Kasumi-1 (cell line): ENCODE data around the gene APOBEC3C.
A peak's percentile ranks its signal among the peaks of the same experiment; 100 is the strongest.
"Not testable (repeated sequence)": the region's sequence is repeated elsewhere in the genome, so short reads cannot be mapped to it uniquely, and the experiment has no call there.

ENCODE experiments used
- DNase-seq, 2 experiments: peaks; one replicate each; lab custom pipeline; 2025; lab: John Stamatoyannopoulos, UW

The APOBEC3C gene

DNA sequence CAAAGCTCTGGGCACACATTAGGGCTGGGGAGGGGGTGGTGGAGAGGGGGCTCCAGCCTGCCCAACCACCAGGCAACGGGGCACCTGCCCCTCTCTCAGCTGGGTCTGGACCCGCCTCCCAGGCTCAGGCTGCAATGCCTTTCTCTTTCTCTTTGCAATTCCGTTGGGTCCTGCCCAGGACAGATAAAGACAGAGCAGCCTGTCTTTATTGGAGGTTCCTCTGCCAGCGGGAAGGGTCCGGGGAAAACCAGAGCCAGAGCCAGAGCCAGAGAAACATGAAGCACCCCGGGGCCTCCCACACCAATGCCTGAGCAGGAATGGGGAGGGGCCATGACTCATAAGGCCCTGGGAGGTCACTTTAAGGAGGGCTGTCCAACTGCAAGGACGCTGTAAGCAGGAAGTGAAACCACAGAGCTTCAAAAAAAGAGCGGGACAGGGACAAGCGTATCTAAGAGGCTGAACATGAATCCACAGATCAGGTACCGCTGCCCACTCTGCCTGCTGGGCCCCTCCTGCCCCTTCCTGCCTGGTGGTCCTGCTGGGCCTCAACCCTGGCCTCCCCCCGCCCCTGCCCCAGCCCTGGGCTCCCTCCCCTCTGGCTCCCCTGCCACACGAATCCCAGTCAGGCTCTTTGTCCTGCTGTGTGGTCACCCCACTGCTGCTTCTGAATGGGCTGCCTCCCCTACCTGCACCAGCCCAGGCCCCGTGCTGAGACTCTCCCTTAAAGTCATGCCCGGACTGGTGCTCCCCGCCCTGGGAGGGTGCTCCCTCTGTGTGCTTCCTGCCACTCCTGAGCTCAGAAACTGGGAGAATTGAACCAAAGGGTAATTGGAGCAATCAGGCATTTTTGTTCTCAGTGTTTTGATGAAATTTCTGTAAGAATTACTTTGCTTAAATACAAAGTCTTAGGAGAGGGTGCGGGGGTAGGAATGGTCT, 31.8 kb upstream of the APOBEC3C start, which contains the start of gene APOBEC3B:
APOBEC3B (plus strand) TSS at position 356 of the 936 bp plus-strand sequence; CDS start at position 463, 107 bp downstream.
- peak; percentile 22 to 25 for DNase-seq

DNA sequence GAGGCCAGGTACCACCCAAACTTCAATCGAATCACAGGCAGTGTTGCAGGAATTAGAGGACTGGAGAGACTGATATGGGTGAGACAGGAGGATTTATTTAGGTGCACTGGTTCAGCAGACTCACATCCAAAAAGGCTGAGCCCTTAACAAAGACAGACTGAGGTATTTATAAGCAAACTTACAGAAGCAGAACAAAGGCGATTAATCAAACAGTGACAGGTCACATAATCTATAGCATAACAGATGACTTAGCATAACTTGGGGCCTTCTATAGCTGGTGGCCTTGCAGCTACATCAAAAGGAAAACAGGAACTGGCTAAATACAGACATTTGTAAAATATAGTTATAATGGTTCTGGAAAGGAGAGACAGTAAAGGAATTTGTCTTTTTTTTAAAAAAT, 29.8 kb upstream of the APOBEC3C start:
- no peak for DNase-seq

DNA sequence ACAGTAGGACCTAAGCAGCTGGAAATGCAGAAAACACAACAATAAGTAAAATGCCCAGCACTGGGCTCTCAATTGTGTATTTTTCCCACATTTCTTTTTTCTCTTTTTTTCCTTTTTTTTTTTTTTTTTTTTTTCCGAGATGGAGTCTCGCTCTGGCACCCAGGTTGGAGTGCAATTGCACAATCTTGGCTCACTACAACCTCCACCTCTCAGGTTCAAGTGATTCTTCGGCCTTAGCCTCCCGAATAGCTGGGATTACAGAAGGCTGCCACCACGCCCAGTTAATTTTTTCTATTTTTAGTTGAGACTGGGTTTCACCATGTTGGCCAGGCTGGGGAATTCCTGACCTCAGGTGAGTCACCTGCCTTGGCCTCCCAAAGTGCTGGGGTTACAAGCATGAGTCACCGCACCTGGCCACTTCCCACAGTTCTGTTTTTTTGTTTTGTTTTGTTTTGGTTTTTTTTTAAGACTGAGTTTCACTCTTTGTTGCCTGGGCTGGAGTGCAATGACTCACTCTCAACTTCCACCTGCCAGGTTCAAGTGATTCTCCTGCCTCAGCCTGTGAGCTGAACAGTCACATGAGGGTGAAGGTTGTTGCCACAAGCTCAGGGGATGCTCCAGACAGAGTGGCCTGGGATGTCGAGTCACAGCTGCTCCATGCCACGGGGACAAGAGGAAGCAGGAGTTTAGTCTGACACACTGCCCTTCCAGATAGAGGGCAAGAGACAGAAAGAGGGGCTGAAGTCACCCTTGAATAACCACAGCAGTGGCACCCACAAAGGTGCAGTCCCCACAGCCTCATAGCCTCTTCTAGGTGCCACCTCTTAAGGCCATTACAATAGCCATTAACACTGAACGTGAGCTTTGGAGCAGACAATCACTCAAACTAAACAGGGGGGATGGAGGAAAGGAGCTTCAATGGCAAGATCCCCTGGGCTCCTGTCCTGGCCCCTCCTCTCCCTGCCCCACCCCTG, 29.0 kb upstream of the APOBEC3C start:
- not testable (repeated sequence) for DNase-seq

DNA sequence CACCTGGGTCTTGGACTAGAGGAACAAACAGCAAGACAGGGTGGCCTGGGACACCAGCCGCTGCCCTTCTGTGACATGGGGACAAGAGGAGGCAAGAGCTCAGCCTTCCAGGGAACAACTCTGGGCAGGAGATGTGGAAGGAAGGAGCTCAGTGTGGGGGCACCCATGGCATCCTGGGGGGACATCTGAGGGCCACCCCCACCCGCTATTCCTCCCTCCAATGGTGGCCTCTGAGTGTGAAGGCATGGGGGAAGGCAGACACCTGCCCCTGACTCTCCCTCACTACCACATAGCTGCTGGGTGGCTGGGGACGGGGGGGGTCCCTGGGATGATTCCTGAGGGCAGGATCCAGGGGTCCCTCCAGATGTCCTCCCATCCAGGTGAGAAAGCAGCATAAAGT, 27.4 kb upstream of the APOBEC3C start:
- DNase-seq = no peak

DNA sequence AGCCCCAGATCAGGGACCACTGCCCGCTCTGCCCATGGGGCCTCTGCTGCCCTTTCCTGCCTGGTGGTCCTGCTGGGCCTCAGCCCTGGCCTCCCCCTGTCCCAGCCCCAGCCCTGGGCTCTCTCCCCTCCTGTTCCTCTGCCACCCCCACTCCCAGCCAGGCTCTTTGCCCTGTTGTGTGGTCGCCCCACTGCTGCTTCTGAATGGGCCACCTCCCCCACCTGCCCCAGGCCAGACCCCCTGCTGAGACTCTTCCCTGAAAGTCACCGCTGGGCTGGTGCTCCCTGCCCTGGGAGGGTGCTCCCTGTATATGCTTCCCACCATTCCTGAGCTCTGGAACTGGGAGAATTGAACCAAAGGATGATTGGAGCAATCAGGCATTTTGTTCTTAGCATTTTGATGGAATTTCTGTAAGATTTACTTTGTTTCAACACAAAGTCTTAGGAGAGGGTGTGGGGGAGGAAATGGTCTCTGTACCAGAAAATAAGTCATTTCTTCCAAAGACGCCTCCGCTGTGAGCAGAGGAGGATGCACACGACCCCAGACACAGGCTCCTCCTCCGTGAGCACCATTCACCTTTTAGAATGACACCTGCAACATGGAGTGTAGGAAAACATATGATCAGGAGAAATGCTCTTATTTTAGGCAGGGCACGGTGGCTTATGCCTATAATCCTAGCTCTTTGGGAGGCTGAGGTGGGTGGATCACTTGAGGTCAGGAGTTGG, 26.7 kb upstream of the APOBEC3C start:
- DNase-seq = no peak

DNA sequence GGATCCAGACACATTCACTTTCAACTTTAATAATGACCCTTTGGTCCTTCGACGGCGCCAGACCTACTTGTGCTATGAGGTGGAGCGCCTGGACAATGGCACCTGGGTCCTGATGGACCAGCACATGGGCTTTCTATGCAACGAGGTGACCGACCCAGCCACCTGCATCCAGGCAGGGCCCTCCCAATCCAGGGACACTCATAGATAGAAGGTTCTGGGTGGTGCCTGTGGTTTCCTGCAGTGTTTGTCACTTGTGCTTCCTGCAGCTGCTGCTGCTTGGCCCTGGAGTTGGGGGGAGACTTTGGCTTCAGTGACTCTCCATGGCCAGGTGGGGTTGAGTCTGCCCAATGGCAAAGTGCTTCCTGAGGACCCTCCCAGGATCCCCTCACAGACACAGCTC, 24.6 kb upstream of the APOBEC3C start:
- no peak for DNase-seq

DNA sequence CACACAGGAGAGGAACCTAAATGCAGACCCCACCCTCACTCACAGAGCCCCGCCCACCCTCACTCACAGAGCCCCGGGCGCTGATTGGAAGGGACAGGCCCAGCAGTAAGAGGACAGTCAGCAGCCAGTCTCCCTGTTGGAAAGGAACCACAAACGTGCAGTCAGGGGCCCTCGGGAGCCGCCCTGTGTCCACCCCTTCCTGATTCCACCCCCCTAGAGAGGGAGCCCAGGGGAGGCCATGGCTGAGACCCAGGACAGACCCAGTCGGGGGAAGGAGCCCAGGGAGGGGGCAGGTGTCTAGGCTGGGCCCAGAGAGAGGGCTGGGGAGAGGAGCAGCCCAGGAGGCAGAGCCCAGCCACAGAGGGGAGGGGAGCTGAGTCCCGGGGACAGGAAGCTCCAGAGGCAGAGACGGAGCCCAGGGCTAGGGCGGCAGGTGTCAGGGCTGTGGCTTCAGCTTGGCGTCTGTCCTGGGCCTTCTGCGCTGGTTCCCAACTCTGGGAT, 21.1 kb upstream of the APOBEC3C start:
- DNase-seq = not testable (repeated sequence)

DNA sequence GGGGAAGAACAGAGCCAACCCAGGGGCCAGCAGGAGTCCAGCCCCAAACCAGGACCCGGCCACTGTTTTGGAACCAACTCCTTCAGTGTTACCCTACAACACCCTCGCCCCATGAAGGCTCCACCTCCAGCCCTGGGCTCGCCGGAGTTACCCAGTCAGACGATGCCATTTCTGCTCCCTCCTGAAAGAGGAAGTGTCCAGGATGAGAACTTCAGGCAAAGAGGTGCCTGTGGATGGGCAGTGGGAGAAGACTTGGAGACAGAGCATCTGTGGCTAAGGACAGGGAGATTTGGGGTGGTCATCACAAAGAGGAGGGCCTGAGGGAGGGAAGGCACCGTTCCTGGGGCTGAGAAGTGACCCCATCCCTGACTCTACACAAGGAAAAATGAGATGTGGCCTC, 18.0 kb upstream of the APOBEC3C start:
- no peak for DNase-seq

DNA sequence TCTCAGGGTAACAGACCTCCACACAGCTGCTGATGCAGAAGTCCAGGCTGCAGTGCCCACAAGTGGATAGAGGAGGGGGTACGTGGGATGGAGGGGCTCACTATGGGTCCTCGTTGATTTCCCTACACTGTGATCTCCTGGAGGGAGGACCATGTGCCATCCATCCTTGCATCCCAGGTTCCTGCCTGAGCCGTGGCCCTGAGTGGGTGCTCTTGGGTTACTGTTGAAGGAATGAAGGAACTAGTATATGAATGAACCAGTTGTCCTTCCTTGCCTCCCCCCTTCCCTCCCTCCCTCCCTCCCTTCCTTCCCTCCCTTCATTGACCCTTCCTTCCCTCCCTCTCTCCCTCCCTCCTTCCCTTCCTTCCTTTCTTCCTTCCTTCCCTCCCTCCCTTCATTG, 16.5 kb upstream of the APOBEC3C start:
- no peak for DNase-seq

DNA sequence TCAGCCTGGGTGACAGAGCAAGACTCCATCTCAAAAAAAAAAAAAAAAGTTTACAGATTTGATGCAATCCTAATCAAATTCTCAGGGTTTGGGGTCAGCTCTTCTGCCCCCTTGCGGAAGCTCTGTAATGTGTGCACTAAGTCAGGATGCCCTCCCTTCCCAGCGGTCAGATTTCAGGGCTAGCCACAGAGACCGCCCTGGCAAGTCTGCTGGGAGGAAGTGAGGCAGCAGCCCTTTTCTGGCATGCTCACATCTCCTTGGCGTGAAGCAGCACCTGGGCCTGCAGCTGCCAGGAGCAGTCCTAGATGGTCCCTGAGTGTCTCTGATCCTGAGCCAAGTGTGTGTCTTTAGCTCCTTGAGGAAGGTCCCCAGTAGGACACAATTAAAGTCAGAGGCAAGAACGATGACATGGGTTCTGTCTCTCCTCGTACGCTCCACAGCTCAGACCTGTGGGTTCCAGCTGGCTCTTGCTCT, 10.9 kb upstream of the APOBEC3C start:
- peak; percentile 79 to 83 for DNase-seq

DNA sequence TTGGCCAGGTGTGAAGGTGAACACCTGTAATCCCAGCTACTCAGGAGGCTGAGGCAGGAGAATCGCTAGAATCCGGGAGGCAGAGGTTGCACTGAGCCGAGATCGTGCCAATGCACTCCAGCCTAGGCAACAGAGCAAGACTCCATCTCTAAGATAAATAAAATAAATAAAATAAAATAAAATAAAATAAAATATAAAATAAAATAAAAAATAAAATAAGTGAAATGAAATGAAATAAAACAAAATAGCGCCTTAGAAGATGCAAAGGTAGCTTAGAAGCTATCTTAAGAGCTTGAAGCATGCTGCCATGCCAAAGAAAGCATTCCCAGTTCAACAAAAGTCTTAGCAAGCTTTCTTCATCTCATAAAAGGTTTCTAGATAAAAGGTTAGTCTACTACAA, 6.9 kb upstream of the APOBEC3C start:
- DNase-seq = no peak

DNA sequence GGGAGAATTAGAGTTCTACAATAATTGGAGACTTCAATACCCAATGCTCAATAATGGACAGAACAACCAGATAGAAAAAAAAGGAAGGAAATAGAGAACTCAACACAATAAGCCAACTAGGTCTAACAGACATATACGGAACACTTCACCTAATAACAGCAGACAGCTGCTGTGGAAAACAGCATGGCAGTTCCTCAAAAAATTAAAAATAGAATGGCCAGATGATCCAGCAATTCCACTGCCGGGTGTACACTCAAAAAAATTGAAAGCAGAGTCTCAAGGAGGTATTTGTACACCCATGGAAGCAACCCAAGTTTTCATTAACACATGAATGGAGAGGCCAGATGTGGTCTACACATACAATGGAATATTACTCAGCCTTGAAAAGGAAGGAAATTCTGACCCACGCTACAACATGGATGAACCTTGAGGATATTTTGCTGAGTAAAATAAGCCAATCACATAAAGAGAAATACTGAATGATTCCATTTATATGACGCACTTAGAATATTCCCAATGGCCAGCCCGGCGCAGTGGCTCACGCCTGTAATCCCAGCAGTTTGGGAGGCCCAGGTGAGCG, 5.7 kb upstream of the APOBEC3C start:
- DNase-seq = peak in 1 of 2 experiments; percentile 13

DNA sequence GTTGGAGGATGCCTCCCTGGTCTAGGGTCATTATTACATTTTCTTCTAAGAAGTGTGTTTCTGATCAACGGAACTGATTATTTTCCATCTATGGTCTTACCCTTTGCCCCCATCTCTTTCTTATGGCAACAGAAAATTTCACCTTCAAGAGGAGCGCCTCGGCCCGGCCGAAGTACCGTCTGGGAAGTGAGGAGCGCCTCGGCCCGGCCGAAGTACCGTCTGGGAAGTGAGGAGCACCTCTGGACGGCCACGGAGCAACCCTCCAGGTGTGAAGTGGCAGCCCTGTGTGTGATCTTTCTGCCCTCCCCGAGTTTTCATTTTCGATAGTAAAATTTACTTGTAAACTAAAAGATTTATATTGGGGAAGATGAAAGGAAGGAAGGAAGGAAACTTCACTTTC, 3.1 kb upstream of the APOBEC3C start:
- DNase-seq = no peak

DNA sequence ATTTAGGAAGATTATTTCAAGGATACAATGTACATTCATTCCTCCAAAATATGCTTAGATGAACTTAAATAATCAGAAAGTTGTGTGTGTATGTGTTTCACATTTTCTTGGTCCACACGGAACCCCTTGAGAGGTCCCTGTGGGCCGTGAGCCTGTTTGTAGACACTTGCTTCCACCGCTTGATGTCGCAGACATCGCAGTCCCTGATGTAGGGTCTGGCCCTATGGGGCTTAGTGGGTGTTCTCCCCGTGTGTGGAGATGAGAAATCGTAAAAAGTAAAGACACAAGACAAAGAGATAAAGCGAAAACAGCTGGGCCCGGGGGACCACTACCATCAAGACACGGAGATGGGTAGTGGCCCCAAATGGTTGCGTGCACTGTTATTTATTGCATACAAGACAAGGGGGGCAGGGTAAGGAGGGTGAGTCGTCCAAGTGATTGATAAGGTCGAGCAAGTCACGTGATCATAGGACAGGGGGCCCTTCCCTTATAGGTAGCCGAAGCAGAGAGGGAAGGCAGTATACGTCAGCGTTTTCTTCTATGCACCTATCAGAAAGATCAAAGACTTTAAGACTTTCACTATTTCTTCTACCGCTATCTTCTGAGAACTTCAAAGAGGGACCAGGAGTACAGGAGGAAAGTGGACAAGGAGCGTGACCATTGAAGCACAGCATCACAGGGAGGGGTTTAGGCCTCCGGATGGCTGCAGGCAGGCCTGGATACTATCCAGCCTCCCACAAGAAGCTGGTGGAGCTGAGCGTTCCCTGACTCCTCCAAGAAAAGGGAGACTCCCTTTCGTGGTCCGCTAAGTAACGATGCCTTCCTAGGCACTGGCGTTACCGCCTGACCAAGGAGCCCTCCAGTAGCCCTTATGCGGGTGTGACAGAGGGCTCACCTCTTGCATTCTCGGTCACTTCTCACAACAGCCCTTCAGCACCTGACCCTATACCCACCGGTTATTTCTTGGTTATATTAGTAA, 1.2 kb upstream of the APOBEC3C start:
- DNase-seq = no peak

DNA sequence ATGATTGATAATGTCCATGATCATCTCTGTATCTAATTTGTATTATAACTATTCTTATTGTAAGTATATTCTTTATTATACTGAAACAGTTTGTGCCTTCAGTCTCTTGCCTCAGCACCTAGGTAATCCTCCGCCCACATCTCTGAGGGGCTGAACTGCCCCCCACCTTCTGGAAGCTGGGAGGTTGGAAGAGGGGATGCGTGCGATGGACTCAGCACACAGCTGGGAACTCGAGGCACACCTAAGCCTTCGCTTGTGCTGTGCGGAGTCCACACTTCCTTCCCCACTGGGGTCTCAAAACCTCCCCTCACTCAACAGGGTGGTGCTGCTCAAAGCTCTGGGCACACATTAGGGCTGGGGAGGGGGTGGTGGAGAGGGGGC, 506 bp upstream of the APOBEC3C start:
- DNase-seq = not testable (repeated sequence)

DNA sequence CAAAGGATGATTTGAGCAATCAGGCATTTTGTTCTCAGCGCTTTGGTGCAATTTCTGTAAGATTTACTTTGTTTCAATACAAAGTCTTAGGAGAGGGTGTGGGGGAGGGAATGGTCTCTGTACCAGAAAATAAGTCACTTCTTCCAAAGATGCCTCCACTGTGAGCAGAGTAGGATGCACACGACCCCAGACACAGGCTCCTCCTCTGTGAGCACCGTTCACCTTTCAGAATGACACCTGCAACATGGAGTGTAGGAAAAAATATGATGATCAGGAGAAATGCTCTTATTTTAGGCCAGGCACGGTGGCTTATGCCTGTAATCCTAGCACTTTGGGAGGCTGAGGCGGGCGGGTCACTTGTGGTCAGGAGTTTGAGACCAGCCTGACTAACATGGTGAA, 665 bp downstream of the APOBEC3C start:
- not testable (repeated sequence) for DNase-seq

DNA sequence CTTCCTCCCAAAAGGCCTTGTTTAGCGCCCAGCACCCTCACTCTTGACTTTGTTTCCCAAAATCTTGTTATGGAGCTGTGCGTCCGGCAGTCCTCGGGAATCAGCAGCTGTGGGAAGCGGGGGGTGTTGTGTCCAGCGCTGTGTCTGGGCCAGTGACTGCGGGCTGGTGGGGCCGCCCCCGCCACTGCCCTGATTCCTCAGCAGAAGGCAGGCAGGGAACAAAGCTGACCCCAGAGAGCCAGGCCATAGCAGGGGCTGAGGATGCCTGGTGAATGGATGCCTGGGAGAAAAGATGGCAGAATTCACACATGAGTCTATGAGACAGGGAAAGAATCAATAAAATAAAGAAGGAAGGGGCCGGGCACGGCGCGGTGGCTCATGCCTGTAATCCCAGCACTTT, 2.5 kb downstream of the APOBEC3C start:
- DNase-seq = no peak

DNA sequence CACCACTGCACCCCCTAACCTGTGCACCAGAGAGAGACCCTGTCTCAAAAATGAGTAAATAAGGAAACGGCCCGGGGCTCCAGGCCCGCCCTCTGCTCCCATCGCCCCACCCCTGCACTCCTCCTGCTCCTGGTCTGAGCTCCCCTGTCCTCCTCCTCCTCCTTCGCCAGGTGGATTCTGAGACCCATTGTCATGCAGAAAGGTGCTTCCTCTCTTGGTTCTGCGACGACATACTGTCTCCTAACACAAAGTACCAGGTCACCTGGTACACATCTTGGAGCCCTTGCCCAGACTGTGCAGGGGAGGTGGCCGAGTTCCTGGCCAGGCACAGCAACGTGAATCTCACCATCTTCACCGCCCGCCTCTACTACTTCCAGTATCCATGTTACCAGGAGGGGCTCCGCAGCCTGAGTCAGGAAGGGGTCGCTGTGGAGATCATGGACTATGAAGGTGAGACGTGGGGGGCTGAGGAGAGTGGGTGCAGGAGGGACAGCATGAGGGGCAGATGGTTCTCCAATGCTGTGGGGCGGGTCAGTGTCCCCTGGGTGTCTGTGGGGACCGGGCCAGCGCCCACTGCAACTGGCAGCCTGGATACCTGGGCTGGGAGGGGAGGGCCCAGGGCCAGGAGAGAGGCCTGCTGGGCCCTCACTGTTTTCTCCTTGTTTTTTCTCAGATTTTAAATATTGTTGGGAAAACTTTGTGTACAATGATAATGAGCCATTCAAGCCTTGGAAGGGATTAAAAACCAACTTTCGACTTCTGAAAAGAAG, 3.7 kb downstream of the APOBEC3C start:
- DNase-seq = no peak

DNA sequence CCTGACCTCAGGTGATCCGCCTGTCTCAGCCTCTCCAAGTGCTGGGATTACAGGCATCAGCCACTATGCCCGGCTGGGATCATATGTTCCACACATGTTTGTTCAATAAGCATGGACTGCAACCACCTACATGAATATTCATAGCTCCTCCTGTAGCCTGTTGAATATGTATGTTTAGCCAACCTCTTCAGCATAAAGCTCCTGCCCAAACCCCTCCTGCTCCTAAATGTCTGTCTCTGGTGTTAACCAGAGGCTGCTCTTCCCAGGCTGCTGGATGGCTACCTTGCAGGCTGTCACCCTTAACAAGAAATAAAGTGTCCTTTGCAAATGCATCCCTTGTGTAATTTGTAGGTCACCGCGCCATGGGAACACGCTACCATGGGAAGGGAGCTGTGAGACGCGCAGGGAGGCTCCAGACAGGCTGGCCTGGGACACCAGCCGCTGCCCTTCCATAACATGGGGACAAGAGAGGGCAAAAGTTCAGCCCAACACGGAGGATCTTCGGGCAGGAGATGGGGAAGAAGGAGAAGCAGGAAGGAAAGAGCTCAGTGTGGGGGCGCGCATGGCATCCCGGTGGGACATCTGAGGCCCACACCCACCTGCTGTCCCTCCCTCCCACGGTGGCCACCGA, 6.1 kb downstream of the APOBEC3C start:
- not testable (repeated sequence) for DNase-seq
